Neural crest cell (in vitro differentiated cells): Measurements from ENCODE around the gene SLC12A7. TPM values are rescaled to one million over a fixed set of nuclear protein-coding genes. Genes with fewer than 3 reads are reported as not detected.

Experiments used
- DNase-seq: peaks from one replicate; pipeline ENCODE4 v3.0.0; 2021; ENCODE audit warnings: low read depth, mixed read lengths, low spot score
- H3K27ac Mint-ChIP-seq: one replicate; pipeline ENCODE4 v1.8.0; 2021; ENCODE audit warnings: mild to moderate bottlenecking, mixed read lengths; ENCODE audit not compliant: unreplicated experiment
- H3K27me3 Mint-ChIP-seq: 2 replicates; pipeline ENCODE4 v1.8.0; 2021; ENCODE audit warnings: low read depth, mild to moderate bottlenecking, mixed read lengths
- H3K36me3 Mint-ChIP-seq: 2 replicates; pipeline ENCODE4 v1.8.0; 2021; ENCODE audit warnings: low read depth, mild to moderate bottlenecking, mixed read lengths
- H3K4me1 Mint-ChIP-seq: 2 replicates; pipeline ENCODE4 v1.8.0; 2021; ENCODE audit warnings: mixed read lengths
- H3K4me3 Mint-ChIP-seq: one replicate; pipeline ENCODE4 v1.8.0; 2021; ENCODE audit warnings: mild to moderate bottlenecking, mixed read lengths
- H3K9me3 Mint-ChIP-seq: 2 replicates; pipeline ENCODE4 v1.8.0; 2021; ENCODE audit warnings: mixed read lengths
- CTCF ChIP-seq: fragments of 200-600 bp; sonication (generic); conservative IDR thresholded peaks from 2 replicates; pipeline ENCODE4 v1.5.0; 2021; ENCODE audit warnings: antibody characterized with exemption, mild to moderate bottlenecking
- total RNA-seq: library from RNA; stranded (reverse); gene quantifications from 2 replicates; pipeline ENCODE4 v1.2.1, GENCODE V29; 2021

SLC12A7 gene
- total RNA-seq, 1 donor from 2014 or later = 40.7 TPM

- H3K4me1 Mint-ChIP-seq = peaks cover 4% of the 10 kb centered on the region
- H3K4me3 Mint-ChIP-seq = no peak overlapping the region
- no peaks in the 10 kb centered on the region for H3K36me3 Mint-ChIP-seq
- no peaks in the 10 kb centered on the region for H3K9me3 Mint-ChIP-seq
- no peak for TF ChIP-seq CTCF
- no peak overlapping the region for H3K27ac Mint-ChIP-seq
- no peaks in the 10 kb centered on the region for H3K27me3 Mint-ChIP-seq
- DNase-seq = no peak
Observed at GRCh38 chr5:1118738-1119137, 6.9 kb upstream of the SLC12A7 start.

DNA sequence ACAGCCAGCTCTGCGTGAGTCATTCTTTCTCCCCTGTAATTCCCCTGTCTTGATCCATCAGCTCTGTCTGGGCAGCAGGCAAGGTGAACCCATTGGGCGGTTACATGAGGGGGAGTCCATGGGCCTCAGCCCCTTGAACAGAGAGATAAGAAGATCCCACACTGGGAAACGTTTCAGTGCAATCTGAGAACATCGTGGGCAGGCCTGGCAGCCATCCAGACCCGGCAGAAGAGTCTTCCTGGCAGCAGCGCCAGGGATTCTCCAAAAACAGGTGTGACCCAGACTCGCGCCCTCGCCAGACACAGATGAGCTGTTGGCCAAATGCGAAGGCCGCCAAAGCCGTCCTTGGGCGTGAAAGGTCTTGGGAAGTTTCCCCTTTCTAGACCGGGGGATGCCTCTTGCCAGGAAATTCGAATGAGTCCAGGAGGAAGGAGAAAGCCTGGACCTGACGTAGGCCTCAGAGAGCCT, 6.4 kb upstream of the SLC12A7 start:
- Mint-ChIP-seq H3K27me3 (no peaks in the 10 kb centered on the region), H3K36me3 (no peaks in the 10 kb centered on the region), H3K4me3 (no peak overlapping the region), H3K9me3 (no peaks in the 10 kb centered on the region), H3K4me1 (peaks cover 4% of the 10 kb centered on the region), H3K27ac (no peak overlapping the region)
- DNase-seq = no peak
- no peak for TF ChIP-seq CTCF

DNA sequence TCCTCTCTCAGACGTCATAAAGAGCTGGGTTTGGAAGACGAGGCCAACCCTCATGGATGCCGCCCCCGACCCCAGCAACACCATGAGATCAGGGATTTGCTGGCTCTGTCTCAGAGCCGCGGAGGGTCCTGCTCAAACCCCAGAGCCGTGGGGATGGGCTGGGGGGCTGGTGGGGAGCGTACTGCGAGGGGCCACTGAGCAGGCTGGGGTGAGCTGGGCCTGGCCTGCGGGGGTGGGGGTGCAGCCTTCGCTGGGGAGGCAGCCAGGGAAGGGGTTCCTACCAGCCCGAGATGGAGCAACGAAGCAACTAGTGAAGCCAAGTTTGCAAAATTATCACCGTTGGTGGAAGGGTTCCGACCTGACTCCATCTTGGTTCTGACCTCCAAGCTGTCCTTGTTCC, 5.1 kb upstream of the SLC12A7 start:
- no peak overlapping the region for H3K27ac Mint-ChIP-seq
- no peak for TF ChIP-seq CTCF
- no peaks in the 10 kb centered on the region for H3K36me3 Mint-ChIP-seq
- no peak for DNase-seq
- H3K27me3 Mint-ChIP-seq = no peaks in the 10 kb centered on the region
- H3K9me3 Mint-ChIP-seq = no peaks in the 10 kb centered on the region
- peaks cover 4% of the 10 kb centered on the region for H3K4me1 Mint-ChIP-seq
- H3K4me3 Mint-ChIP-seq = no peak overlapping the region

- H3K9me3 Mint-ChIP-seq = no peaks in the 10 kb centered on the region
Observed at GRCh38 chr5:1116109-1116740, 4.4 kb upstream of the SLC12A7 start.

GRCh38 chr5:1115123-1115815, 3.4 kb upstream of the SLC12A7 start:
- H3K9me3 Mint-ChIP-seq = no peaks in the 10 kb centered on the region
- no peak for TF ChIP-seq CTCF
- H3K36me3 Mint-ChIP-seq = no peaks in the 10 kb centered on the region
- DNase-seq = no peak
- no peaks in the 10 kb centered on the region for H3K27me3 Mint-ChIP-seq
- peak overlapping the region; percentile 74 for H3K4me3 Mint-ChIP-seq
- no peak overlapping the region for H3K27ac Mint-ChIP-seq
- peaks cover 4% of the 10 kb centered on the region for H3K4me1 Mint-ChIP-seq

More at GRCh38 chr5:1116109-1116740, 4.4 kb upstream of the SLC12A7 start:
- H3K4me3 Mint-ChIP-seq = no peak overlapping the region
- H3K27ac Mint-ChIP-seq = no peak overlapping the region
- TF ChIP-seq CTCF = no peak
- no peak for DNase-seq
- H3K4me1 Mint-ChIP-seq = peaks cover 4% of the 10 kb centered on the region
- H3K27me3 Mint-ChIP-seq = no peaks in the 10 kb centered on the region
- no peaks in the 10 kb centered on the region for H3K36me3 Mint-ChIP-seq
